Activated CD8-positive, alpha-beta memory T cell treated with anti-CD3 and anti-CD28 coated beads for 48 hours (primary cell): ENCODE data around the gene RAB3B.
"Not testable (repeated sequence)": the region's sequence is repeated elsewhere in the genome, so short reads cannot be mapped to it uniquely, and the experiment has no call there.

Experiments used
- DNase-seq, 3 experiments: peaks; one replicate each; pipeline ENCODE4 v3.0.0-alpha.2; 2020; ENCODE audit warnings: low read depth in 2 of 3, low spot score in 2 of 3

RAB3B gene

DNA sequence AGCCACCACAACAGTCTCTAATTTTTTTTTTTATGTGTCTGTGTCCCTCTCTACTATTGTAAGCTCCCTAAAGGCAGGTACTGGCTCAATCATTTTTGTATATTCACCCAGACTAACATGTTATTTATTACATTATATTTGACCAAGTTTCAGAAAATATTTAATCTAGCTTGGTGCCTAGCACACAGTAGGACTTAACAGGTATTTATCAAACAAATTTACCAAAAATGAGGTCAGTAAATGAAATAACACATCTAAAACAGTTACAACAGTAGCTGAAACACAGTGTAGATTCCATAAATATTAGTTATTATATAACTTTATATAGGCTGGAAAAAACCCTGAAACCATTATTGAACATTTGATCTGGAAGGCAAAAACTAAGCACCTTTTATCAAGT lies 114.7 kb downstream of the RAB3B start:
- DNase-seq = no peak

DNA sequence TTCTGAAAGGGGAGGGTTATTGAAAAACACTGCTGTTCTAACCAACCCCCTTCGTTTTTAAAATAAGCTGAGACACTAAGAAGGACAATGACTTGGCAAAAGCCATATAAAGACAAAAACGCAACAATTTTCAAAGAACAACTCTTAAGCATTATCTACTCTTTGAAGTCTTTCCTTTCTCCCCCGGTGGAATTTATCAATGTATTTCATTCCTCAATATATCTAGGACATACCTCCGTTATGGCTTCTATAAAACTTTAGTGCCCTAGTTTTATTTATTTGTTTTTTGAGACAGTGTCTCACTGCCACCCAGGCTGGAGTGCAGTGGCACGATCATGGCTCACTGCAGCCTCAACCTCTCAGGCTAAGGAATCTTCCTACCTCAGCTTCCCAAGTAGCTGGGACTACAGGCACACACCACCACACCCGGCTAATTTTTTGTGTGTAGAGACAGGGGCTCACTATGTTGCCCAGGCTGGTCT lies 115.2 kb downstream of the RAB3B start:
- no peak for DNase-seq

DNA sequence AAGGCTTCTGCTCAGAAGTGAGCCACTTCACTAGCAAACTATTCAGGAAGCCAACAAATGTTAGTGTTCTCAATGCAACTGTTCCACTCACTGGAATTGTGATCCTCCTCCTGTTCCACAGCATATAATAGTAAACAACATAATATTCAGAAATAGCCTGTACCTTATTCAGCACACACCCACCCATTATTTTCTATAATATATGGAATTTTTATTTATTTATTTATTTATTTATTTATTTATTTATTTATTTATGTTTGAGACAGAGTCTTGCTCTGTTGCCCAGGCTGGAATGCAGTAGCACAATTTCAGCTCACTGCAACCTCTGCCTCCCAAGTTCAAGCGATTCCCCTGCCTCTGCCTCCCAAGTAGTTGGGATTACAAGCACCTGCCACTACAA lies 117.2 kb downstream of the RAB3B start:
- not testable (repeated sequence) for DNase-seq

GRCh38 chr1:51871351-51871975 lies 119.0 kb downstream of the RAB3B start:
- no peak for DNase-seq

GRCh38 chr1:51870603-51871350 lies 119.7 kb downstream of the RAB3B start:
- DNase-seq = no peak

DNA sequence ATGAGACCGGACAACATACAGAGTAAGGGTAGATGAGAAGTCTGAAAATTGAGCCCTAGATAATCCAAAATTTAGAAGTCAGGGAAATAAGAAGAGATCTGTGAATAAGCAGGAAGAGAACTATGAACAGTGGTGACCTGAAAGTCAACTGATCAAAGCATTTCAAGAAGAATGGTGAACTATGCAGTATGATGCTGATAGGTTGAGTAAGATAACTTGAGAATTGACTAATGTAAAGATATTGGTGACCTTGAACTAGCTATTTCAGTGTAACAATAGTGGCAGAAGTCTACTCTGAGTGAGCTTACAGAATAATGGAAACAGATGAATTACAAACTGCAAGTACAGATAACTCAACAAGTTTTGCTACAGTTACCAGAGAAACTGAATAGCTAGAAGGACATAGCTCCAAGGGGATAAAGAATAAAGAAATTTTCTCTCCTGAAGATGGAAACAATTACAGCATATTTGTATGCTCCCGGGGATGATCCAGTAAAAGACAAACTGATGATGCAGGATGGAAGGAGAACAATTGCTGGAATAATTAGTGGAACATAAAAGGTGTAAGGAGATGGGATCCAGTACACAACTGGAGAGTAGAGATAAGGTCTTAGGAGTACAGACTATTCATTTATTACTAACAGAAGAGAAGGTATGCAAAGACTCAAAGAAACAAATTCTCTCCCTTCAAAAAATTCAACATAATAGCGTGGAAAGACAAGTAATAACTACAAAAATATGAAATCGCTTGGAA lies 122.8 kb downstream of the RAB3B start:
- no peak for DNase-seq

GRCh38 chr1:51863384-51863783 lies 127.1 kb downstream of the RAB3B start:
- DNase-seq = no peak

DNA sequence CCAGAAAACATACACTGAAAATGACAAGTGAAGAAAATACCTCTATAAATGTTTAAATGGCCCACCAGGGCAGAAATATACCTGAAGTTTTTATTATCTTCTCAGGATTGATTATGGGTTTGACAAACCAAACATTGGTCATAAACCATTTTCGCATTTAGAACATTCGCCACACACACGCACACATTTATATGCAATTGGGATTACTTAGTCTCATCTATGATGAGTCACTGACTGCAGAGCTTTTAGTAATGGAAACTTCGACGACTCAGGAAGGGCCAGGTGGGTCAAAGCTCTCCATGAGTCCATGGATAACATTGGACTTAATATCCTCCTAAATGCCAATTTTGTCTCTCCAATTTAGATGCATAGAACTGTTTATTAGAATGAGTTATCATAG lies 128.8 kb downstream of the RAB3B start:
- no peak for DNase-seq

DNA sequence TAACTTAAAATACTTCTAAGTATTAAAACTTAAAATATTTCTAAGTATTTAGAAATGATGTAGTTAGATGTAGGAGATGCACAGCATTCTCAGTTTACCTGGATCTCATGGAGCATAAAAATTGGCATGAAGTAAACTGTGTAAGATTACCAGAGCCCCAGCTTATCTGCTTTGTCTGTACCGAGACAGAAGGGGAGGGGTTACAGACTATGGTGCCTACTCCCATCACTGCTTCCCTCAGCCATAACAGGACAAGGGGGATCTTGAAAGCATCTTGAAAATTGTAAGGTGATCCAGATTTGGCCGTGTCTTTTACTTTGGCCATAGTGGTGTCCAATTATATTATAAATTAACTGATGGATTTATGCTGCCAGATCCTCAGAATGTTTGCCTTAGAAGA lies 130.8 kb downstream of the RAB3B start:
- DNase-seq = no peak

- DNase-seq = no peak
Measured at GRCh38 chr1:51859333-51859732, 131.2 kb downstream of the RAB3B start.

- no peak for DNase-seq
Measured at GRCh38 chr1:51858892-51859291, 131.6 kb downstream of the RAB3B start.
